ENCODE results near the gene MAPKAPK2.

Gene MAPKAPK2

DNA sequence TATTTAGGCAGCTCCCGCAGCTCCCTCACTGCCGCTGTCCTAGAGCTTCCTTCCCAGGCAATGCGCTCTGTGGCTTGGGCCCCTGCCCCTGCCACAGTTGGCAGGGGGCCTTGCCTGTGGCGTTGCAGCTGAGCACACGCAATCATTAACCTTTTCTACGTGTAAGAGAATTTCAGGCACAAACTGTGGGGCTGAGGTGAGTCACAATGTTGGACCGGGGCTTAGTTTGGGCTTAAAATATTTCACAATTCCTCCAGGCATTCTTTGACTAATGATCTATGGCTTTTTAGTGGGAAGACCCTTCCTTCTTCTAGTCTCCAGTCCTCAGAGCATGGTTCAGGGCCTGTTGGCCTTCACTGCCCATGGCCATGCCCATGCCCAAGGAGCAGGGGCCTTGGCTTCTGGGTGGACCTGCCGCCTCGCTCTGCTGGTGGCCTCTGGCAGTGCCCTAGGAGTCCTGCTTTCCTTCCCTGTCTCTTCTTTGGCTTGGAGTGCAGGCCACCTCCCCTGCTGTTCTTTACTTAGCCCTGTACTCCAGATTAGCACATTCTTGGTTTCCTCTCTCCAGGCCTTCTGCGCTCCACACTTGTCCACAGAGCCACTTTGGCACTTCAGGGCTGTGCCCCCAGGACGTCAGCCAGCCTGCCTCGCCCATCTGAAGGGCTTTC lies 39.2 kb downstream of the MAPKAPK2 start:
- DNase-seq: no peak

DNA sequence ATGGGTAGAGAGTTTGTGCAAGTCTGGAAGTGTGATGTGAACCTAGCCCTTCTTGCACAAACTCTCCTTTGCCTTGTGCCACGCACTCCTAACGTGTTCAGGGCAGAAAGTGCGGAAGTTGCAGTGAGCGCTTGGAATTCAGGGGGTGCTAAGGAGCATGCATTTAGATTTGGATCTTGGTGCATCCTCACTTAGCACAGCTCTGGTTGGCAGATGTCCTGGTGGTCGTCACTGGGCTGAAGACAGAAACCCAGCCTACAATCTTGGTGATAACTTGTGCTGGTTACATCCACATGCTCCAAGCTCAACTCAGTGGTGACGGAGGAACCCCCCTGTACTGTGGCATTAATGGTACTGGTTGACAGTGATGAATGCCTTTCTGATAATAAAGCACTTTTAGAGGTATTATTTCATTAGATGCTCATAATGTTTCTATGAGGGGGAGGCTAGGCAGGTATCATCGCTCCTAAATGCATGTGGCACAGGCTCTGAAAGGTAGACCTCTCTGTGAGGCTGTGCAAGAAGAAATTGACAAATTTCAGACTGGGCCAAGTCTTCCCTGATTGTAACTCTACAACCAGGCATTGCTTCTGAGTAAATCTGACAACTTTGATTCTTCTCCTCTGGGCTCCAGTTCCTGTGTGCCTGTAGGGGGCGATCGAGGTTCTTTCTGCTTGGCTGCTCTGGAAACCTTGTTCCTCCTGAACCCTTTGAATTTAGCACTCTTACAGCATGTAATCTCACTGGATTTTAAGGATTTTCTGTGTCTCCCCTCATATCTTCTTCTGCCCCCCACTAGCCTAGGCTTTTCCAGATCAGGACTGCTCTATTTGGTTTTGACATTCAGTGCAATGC lies 40.6 kb downstream of the MAPKAPK2 start:
- peak; percentile 65 for DNase-seq

DNA sequence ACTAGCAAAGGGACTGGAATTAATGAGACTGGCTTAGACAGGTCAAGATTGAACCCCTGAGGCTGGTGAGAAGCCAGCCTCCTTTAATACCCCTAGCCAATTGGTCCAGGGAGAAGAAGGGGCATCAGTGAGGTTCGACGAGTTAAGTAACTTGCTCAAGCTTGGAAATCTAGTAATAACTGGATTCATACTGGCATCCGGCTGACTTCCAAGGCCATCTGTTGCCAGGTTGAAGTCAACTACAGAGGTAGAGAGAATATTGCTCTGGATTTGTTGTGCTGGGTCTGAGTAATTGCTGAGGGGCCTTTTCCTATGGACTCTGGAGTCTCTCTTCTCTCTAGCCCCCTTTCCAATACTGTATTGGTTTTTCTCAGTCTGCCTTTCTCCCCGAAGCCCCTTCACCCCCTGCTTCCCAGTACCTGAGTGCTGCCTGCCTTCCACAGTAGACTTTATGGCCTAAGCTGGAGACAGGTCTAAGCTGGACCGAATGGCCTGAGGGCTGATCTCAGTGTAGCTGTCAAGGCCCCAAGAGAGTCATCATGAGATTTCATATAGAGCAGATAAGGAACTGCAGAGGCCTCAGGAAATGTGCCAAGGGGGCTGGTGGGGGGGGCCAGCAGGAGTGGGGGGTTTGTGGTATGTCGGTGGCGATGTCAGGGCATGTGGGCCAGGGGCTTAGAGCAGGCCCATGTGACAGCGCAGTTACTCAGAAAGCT lies 43.4 kb downstream of the MAPKAPK2 start:
- DNase-seq: no peak

DNA sequence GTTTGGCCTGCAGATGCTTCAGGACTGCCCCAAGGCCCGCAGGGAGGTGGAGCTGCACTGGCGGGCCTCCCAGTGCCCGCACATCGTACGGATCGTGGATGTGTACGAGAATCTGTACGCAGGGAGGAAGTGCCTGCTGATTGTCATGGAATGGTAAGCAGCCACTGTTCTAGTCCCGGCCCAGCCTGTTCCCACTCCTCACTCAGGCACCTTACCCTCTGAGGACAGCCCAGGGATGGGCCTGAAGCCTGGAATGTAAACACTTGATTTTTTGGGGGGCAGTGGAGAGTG lies 43.9 kb downstream of the MAPKAPK2 start:
- no peak for DNase-seq

DNA sequence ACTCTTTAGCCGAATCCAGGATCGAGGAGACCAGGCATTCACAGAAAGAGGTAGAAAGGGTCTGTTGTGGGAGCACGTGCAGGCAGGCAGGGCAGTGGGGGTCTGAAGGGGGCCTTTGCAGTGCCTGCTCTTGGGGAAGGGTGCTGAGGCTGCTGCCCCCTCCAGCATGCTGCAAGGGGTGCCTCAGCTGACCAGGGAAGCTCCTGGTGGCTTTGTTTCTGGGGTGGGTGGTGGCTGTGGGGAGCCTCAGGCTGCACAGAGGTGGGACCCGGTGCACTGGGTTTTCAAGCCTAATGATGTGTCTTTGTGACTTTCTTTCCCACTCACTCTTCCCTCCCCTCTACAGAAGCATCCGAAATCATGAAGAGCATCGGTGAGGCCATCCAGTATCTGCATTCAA lies 44.3 kb downstream of the MAPKAPK2 start:
- no peak for DNase-seq

DNA sequence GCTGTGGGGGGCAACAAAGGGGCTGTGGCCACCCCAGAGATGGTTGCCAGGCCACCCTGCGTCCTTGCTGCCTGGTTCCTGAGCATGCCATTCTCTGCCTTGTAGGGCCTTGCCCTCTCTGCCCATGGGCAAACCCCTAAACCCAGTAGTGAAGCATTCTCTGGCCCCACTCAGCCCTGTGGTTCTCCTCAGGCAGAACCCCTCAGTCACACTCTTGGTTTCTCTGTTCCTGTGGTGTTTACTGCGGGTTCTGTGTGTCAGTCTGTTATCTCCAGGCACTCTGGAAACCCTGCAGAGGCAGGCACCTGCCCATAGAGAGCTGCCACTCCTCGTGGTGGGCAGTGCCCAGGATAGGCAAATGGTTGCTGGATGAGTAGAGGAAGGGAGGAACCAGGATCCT lies 44.8 kb downstream of the MAPKAPK2 start:
- DNase-seq: no peak

DNA sequence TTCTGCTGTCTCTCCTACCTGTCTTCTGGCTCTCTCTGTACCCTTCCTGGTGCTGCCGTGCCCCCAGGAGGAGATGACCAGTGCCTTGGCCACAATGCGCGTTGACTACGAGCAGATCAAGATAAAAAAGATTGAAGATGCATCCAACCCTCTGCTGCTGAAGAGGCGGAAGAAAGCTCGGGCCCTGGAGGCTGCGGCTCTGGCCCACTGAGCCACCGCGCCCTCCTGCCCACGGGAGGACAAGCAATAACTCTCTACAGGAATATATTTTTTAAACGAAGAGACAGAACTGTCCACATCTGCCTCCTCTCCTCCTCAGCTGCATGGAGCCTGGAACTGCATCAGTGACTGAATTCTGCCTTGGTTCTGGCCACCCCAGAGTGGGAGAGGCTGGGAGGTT lies 47.8 kb downstream of the MAPKAPK2 start:
- no peak for DNase-seq

DNA sequence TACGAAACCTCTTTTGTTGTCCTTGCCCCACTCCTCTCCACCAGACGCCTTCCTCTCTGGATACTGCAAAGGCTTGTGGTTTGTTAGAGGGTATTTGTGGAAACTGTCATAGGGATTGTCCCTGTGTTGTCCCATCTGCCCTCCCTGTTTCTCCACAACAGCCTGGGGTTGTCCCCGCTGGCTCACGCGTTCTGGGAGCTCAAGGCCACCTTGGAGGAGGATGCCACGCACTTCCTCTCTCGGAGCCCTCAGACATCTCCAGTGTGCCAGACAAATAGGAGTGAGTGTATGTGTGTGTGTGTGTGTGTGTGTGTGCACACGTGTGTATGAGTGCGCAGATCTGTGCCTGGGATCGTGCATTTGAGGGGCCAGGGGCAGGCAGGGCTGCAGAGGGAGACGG lies 48.3 kb downstream of the MAPKAPK2 start:
- peak; percentile 56 for DNase-seq

DNA sequence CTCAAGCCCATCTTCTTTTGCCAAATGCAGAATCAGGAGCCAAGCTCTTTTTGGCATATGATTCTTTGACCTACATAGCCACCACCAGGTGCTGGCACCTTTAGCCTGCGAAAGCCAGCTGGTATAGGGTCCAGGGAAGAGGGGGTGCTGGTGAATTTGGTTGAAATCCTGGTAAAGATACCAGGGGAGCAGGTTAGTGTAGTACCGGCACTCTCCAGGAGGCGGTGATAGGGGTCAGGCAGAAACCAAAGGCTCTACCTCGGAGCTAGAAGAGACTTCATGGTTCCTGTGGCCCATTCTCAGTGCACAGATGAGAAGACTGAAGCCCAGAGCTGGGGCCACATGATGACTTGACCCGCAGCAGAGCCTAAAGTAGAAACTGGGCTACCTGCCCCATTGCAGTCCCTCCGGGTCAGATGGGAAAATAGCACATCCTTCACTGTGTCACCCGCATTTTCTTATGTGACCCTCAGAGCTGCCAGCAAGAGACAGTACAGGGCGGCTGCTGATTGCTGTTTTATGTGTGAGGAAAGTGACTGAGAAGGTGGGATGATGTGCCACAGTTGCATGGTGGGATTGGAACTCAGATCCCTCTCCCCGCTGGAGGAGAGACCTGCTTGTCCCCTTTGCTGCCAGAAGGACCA lies 49.9 kb downstream of the MAPKAPK2 start:
- peak; percentile 53 for DNase-seq

DNA sequence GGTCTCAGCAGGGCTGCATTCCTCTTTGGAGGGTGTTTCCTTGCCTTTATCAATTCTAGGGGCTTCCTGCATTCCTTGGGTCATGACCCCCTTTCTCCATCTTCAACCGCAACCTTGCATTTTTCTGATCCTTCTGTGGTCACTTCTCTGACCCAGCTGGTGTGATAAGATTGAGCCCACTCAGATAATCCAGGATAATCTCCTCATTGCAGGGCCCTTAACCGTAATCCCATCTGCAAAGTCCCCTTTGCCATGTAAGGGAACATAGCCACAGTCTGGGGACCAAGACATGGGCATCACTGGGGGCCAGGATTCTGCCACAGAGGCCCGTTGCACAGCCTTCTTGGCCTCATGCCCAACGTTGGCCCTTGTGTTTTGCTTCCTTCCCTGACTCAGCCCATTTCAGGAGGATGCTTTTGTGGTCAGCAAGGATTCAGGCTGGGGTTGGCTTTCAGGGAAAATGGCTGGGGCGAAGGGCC lies 50.9 kb downstream of the MAPKAPK2 start:
- DNase-seq: no peak

DNA sequence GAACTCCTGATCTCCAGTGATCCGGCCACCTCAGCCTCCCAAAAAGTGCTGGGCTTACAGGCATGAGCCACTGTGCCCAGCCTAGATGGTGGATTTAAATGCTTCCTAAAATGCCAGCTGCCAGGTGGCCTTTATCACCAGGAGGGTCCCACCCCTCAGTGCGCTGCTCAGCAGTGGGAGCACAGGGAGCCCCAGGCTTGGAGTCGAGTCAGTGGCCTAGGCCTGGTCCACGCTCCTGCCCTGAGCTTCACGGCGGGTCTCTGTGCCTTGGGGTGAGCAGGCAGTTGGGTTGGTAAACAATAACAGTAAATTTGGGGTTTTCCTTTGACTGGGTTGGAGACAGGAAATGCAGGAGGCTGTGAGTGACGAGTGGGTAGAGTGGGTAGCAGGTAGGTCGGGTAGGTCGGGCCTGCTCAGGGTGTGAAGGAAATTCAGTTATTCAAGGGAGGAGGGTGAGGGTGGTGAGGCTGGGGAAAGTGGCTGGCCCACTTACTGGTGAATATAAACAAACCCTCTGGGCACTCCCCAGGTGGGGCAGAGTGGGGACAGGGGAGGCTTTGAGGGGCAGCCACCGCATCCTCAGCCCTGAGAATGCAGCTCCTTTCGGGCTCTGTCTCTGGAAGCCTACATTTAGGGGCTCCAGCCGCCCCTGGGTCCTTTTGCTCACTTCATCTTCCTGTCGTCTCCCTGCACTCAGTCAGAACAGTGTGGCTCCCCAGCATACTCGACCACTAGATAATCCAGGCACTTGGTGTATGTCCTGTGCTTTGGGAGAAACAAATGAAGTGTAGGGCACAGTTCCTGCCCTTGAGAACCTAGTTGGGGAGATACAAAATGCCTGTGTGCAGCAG lies 52.4 kb downstream of the MAPKAPK2 start:
- DNase-seq: no peak

DNA sequence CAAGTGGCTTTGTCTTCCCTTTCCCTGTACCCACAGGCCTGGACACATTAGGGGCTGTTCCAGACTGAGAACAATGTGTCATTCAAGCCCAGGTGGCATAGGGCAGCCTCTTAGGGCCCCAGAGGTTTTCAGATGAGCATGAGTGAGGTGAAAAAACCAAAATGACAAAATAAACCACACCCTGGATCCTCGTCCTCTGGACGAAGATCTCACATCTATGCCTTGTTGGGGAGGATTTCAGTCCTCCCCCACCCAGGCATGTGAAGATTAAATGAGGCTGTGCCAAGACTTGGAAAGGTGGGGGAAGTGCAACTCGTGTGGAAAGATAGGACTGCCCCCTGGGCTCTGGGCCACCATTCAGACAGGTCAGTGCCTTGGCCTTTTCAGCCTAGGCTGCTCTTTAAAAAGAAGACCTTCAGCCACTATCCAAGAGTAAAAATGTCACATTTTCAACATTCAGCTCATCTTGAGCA lies 53.1 kb downstream of the MAPKAPK2 start:
- DNase-seq: peak; percentile 34

DNA sequence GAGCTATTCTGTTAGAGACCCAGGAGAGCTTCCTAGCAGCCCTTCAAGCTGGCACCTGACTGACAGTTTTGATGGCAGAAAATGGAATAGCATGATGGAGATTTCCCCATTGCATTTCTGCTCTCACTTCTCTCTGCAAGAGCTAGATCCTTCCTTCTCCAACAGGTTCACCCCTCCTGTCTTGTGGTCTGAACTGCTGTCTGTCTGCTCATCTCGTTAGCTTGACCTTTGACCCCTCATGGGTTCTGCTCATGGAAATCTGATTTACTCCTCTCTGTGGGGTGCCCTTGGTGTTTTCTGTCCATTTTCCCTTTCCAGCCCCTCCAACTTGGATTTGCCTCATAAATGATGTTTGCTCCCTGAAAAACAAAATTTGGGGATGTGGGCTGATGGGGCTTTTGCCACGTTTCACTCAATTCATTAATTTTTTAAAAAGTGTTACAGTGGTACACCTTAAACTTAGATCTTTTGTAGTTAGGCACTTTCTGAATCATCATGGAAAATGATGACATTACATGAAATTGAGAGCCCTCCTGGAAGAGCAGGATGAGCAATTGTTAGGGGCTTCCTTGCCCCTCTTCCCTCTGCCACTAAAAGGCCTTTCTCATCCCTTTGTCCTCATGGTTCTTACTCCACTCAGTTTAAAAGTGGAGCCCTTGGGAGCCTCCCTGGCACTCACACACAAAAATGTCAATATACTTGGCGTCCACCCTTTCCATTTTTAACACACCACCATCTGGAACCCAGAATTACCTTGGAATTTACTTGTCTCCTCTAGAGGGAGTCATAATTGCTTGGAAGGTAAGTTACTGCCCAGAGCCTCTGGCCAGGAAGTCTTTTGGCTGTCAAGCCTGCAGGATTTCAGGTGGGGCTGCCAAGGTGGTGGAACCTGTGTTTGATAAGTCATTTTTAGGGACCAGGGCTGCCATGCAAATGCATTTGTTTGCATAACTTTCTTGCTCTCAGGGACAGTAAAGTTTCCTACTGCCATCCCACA lies 54.0 kb downstream of the MAPKAPK2 start:
- DNase-seq: no peak

DNA sequence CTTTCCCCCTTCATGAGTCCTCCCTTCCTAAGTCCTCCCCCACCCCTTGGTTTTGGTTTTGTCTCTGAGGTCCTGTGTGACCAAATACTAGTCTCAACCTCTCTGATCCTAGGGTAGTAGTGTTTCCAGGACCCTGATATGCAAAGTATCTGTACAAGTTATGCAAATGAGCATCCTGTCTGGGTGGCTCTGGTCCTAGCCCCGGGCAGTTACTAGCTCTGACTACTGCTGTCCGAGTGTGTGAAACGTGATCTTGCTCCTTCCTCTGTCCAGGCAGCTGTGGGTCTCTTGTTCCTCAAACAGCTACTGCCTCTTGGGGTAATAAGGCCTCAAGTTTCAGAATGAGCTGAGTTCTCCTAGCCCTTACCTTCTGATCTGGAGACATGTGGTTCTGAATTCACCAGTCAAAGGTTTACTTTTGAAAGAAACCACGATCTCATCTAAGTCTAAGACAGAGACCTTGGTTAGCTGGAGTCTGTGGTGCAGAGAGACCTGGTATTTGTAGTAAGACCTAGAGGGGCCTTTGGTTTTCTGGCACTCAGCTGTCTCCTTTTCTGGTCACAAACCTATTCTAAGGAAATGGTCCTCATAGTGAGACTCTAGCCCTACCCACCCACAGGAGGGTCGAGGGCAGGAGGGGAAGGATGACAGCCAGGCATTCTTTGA lies 54.8 kb downstream of the MAPKAPK2 start:
- DNase-seq: peak; percentile 94

DNA sequence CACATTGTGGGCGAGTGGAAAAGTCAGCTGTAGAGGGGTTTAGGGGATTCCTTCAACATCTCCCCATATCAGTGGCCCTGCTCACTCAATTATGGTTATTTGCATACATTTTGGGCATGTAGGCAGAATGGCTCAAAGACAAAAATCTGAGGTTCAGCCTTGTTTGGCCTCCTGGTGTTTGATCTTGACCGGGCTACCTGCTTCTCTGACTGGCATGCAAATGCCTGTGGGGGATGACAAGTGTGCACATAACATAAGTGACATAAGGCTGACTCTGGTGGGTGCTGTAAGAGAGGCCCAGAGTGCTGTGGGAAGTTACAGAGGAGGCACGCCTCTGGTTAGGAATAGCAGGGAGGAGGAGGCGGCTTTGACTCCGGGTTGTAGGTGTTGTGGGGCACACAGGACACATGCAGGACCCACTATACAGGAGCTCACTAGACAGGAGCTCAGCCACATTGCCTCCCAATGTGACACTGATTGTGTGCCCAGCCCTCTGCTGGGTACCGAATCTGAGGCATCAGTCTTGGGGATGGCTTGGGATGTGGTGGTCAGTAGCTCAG lies 56.5 kb downstream of the MAPKAPK2 start:
- no peak for DNase-seq

DNA sequence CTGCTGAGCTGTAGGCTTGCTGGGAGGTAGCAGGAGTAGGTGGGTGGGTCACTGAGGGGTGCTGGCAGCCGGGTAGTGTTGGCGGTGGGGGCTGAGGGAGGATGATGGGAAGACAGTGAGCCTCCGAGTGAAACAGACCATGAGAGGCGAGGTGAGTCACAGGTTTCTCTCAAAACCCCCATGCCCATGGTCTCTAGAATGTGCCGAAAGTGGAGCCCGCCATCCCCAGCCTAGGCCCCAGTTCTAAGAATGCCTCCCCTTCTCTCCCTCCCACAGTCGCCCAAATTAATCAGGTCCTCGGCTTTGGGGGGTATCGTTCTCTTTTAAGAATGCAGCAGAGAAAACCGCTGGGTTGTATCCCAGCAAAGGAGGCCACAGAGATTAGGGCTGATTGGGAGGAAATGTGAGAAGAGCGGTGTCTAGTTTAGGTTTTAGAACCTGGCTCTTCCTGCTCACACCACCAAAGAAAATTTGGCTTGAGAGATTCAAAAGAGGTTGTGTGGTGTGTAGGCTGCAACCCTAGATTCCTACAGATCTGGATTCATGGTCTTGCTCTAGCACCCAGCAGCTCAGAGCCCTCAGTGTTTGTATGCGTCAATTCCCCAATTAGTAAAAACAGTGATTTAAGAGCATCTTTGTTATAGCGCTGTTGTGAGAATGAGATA lies 58.1 kb downstream of the MAPKAPK2 start:
- DNase-seq: no peak

DNA sequence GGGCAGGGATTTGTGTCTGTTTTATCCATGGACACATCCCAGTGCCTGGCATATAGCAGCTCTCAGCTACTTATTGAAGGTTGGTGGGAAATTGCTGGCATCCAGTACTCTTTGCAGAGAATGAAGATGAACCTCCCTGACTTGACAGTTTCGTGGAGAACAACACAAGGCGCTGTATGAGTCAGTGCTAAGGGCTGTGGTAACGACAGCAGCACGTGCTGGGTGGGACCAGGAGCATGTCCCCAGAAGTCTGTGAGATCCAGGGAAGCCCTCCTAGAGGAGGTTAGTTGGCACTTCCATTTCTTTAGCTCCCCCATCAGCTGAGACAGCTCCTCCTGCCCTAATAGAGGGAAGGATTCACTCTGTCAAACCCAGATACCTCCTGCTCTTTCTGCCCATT lies 60.0 kb downstream of the MAPKAPK2 start:
- peak; percentile 64 for DNase-seq

DNA sequence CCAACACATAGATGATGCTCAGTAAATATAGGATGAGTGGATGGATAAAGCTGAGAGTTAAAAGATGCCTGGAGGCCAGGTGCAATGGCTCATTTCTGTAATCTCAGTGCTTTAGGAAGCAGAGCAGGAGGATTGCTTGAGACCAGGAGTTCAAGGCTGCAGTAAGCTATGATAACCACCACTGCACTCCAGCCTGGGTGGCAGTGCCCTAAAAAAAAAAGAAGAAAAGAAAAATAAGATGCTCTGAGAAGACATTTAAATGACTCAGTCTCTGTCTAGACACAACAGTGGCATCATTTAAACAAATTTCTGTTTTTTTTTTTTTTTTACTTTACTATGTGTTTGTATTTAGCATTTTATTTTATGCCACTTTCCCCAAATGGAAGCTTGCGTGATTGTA lies 60.6 kb downstream of the MAPKAPK2 start:
- DNase-seq: no peak

DNA sequence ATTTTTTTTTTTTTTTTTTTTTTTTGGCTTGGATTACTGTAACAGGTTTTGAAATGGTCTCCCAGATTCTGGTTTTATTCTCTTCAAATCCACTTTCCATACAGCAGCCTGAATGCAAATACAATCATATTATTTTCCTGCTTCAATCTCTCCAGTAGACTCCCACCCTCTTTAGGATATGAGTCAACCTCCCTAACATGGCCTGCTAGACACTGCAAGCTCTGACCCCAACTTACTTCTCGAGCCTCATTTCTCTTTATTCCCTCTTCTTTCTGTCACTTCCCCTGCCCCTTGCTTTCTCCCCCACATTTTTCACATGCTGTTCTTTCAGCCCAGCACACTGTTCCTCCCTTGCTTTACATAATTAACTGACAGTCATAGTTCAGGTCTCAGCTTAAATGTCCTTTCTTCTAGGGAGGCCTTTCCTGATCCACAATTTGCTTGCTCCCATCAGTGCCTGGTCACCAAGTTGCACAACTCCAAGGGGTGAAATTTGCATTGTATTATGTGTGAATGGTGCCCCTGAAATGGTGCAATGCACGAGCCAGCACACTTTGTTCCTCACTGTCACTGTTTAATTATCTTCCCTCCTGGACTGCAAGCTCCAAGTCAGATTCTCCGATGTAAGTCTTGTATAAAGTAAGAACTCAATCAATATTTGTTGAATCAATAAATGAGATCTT lies 63.8 kb downstream of the MAPKAPK2 start:
- peak; percentile 51 for DNase-seq
